ENCODE data around the gene IRF1.

Gene IRF1

GRCh38 chr5:132462856-132463745, 27.5 kb downstream of the IRF1 start:
- H3K4me1 ChIP-seq: peaks cover 0 to 32% (median 15%) of the 10 kb centered on the region in 4 donors
- H3K9me3 ChIP-seq: no peaks in the 10 kb centered on the region
- no peak overlapping the region for H3K27ac ChIP-seq

GRCh38 chr5:132462333-132462732, 28.2 kb downstream of the IRF1 start:
- TF ChIP-seq CTCF (IDR thresholded peaks at IDR 0.05): no peak
- H3K4me1 ChIP-seq: peaks cover 0 to 33% (median 16%) of the 10 kb centered on the region in 4 donors

More at GRCh38 chr5:132462856-132463745, 27.5 kb downstream of the IRF1 start:
- H3K36me3 ChIP-seq: no peaks in the 10 kb centered on the region
- DNase-seq: peak in 1 of 2 donors; percentile 6
- H3K27me3 ChIP-seq: no peaks in the 10 kb centered on the region
- no peak for TF ChIP-seq CTCF (IDR thresholded peaks at IDR 0.05)
- H3K4me3 ChIP-seq: no peak overlapping the region
- intact Hi-C loops (cut with DNase I; ENCODE audit: low total_unique reads): no loop called here

GRCh38 chr5:132461569-132462070, 29.0 kb downstream of the IRF1 start:
- Histone ChIP-seq H3K27ac (no peak overlapping the region), H3K4me3 (no peak overlapping the region), H3K27me3 (no peaks in the 10 kb centered on the region), H3K36me3 (no peaks in the 10 kb centered on the region), H3K4me1 (peaks cover 0 to 39% (median 16%) of the 10 kb centered on the region in 4 donors), H3K9me3 (no peaks in the 10 kb centered on the region)
- intact Hi-C loops (cut with DNase I; ENCODE audit: low total_unique reads): no loop called here
- TF ChIP-seq CTCF (IDR thresholded peaks at IDR 0.05): no peak
- no peak for DNase-seq

More at GRCh38 chr5:132462333-132462732, 28.2 kb downstream of the IRF1 start:
- no peak overlapping the region for H3K27ac ChIP-seq
- intact Hi-C loops (cut with DNase I; ENCODE audit: low total_unique reads): no loop called here
- H3K27me3 ChIP-seq: no peaks in the 10 kb centered on the region
- no peak overlapping the region for H3K4me3 ChIP-seq
- no peak for DNase-seq
- no peaks in the 10 kb centered on the region for H3K36me3 ChIP-seq
- H3K9me3 ChIP-seq: no peaks in the 10 kb centered on the region

GRCh38 chr5:132460846-132461568, 29.6 kb downstream of the IRF1 start:
- no peaks in the 10 kb centered on the region for H3K36me3 ChIP-seq
- no peak for TF ChIP-seq CTCF (IDR thresholded peaks at IDR 0.05)
- peaks cover 0 to 42% (median 16%) of the 10 kb centered on the region in 4 donors for H3K4me1 ChIP-seq
- no peak overlapping the region for H3K27ac ChIP-seq
- no peaks in the 10 kb centered on the region for H3K27me3 ChIP-seq
- intact Hi-C loops (cut with DNase I; ENCODE audit: low total_unique reads): no loop called here
- H3K9me3 ChIP-seq: no peaks in the 10 kb centered on the region
- DNase-seq: peak in 1 of 2 donors; percentile 54
- H3K4me3 ChIP-seq: no peak overlapping the region

- H3K36me3 ChIP-seq: no peaks in the 10 kb centered on the region
- no peaks in the 10 kb centered on the region for H3K9me3 ChIP-seq
- no peak overlapping the region for H3K4me3 ChIP-seq
- no peak for TF ChIP-seq CTCF (IDR thresholded peaks at IDR 0.05)
- H3K27me3 ChIP-seq: no peaks in the 10 kb centered on the region
- intact Hi-C loops (cut with DNase I; ENCODE audit: low total_unique reads): no loop called here
- peaks cover 0 to 40% (median 18%) of the 10 kb centered on the region in 4 donors for H3K4me1 ChIP-seq
- no peak overlapping the region for H3K27ac ChIP-seq
- peak; percentile 62 to 65 for DNase-seq
These were observed 30.4 kb downstream of the IRF1 start for GRCh38 chr5:132459983-132460838.

Data from tibial artery (tissue), 4 donors.